Subcutaneous preadipocyte (primary cell): ENCODE data around the gene CFHR4. TPM values are rescaled to one million over a fixed set of nuclear protein-coding genes. Genes with fewer than 3 reads are reported as not detected.

Experiments used
- total RNA-seq: library from RNA; depleted of rRNA; stranded (reverse); fragments of >200 nt; gene quantifications from 2 replicates; pipeline ENCODE4 v1.2.3, GENCODE V29; 2012

CFHR4 gene
- total RNA-seq, result not detected in 2 replicates

GRCh38 chr1:196887515-196888239 is at the start of gene CFHR4:
CFHR4 (plus strand) TSS chr1:196888052; CDS start chr1:196888151, 99 bp downstream.

DNA sequence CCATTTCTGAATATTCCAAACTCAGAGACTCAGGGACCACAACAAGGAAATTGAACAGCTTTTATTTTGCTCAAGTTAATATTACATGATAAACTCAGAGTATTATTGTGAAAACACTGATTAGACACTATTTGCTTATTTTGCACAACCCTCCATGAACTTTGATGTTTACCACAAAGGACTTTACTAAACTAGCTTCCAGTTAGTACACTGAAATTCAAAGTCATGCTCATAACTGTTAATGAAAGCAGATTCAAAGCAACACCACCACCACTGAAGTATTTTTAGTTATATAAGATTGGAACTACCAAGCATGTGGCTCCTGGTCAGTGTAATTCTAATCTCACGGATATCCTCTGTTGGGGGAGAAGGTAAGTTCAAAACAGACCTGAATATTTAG is 55.7 kb downstream of the CFHR4 start, which contains the start of gene CFHR2:
CFHR2 (plus strand) TSS at position 171 of the 400 bp plus-strand sequence; CDS start at position 314, 143 bp downstream.

Other genes with a start within 250 kb of the CFHR4 start
- 19.2 and 23.5 TPM in 2 replicates for gene CFH, start 236.0 kb upstream of the CFHR4 start, total RNA-seq
- gene CFHR3, start 113.2 kb upstream of the CFHR4 start, total RNA-seq, result not detected in 2 replicates
- not detected in 2 replicates for gene CFHR1, start 68.3 kb upstream of the CFHR4 start, total RNA-seq
- not detected in 2 replicates for gene CFHR2, start 55.7 kb downstream of the CFHR4 start, total RNA-seq
- gene CFHR5, start 89.5 kb downstream of the CFHR4 start, total RNA-seq, result not detected in 2 replicates
- not detected in 2 replicates for gene F13B, start 179.2 kb downstream of the CFHR4 start, total RNA-seq